HG02571 (cell line): ENCODE data around the gene DGKA.
"Not testable (repeated sequence)": the region's sequence is repeated elsewhere in the genome, so short reads cannot be mapped to it uniquely, and the experiment has no call there.

ENCODE experiments used
- ATAC-seq: cut with Tn5 transposase; IDR thresholded peaks from one replicate; pipeline ENCODE4 v1.9.1; 2021; ENCODE audit warnings: mild to moderate bottlenecking, moderate library complexity; ENCODE audit not compliant: unreplicated experiment

The DGKA gene

DNA sequence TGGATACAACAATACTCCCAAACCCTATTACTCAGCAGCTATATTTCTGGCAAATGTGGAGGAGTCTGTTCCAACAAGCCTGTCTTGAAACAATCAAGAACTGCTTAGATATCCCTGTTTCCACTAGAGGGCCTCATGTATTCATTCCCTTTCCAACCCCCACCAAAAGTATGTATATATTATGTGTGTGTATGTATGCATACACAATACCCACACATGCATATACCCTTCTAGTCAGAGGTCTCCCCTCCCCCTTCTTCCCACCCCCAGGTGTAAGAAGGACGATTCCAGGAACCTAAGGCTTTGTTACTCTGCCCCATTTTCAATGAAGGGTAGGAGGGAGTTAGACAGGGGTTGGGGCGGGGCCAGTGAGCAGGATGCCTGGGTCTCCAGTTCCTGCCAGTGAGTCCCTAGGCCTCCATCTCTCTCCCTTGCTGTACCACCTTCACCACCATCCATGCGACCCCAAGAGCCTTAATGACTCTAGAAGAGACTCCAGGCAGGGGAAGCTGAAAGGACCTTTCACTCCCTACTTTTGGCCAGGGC lies at the start of gene DGKA:
Gene DGKA, plus strand, starts transcription at position 392 of the 546 bp plus-strand sequence. CDS start 5,342 bp downstream, outside the sequence.
- ATAC-seq: no peak

- no peak for ATAC-seq
Observed at GRCh38 chr12:55885113-55885512, 45.8 kb upstream of the DGKA start.

DNA sequence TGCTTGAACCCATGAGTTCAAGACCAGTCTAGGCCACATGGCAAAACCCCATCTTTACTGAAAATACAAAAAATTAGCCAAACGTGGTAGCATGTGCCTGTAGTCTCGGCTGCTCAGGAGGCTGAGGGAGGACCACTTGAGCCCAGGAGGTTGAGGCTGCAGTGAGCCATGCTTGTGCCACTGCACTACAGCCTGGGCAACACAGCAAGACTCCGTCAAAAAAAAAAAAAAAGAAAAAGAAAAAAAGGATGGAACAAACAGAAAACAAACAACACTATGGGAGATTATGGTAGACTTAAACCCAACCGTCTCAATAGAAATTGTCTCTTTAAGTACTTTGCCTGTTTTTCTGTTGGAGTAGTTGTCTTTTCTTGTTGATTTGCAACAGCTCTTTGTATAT lies 39.7 kb upstream of the DGKA start:
- ATAC-seq: no peak

DNA sequence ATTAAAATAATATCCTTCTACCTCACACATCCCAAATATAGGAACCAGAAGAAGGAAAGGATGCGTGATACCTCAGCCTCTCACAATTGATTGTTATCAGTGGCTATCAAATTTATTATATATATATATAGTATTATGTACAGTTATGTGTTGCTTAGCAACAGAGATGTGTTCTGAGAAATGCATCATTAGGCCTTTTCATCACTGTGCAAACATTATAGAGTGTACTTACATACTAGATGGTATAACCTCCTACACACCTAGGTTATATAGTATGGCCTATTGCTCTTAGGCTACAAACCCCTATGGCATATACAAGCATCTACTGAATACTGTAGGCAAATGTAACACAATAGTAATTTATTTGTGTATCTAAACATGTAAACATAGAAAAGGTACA lies 37.2 kb upstream of the DGKA start:
- ATAC-seq: no peak

DNA sequence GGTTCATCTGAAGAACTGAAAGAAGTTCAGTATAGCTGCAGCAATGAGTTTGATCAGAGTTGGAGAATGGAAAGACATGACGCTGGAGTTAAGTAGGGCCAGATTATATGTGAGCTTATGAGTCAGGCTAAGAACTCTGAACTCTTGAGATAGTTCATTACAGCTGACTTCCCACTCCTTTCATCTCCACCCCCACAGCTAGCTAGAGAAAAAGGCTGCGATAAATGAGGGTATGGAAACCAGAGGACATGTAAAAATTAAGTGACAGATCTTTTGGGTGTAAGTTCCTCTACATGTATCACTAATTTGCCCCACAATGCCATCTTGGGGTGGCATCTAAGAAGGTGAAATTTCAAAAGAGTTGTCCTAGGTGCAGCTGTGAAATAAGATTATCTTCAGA lies 31.9 kb upstream of the DGKA start:
- no peak for ATAC-seq

DNA sequence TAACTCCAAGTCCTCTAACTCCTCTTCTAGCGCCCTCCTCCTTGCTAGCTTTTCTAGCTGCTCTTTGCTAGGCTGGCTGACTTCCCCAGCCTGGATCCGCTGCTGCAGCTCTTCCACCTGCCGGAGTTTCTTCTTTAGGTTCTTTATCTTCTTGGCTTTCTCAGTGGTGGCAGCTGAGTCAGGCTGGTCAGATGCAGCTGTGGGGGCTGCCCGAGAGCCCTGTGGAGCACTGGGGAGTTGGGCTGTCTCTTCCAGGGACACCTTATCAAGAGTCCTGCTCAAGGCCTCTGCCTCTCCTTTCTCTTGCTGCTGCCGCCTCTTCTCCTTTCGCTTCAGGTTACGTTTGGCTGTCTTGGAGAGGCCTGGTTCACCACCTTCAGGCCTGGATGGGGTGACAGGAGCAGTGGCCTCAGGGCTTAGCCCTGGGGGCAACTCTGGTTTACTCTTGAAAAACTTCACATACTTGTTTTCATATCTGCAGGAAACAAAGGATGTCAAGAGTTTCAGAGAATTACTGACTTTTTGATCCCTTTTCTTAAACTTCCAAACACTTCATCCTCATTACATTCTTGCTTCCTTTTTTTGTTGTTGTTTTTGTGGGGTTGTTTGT lies 29.0 kb upstream of the DGKA start:
- no peak for ATAC-seq

DNA sequence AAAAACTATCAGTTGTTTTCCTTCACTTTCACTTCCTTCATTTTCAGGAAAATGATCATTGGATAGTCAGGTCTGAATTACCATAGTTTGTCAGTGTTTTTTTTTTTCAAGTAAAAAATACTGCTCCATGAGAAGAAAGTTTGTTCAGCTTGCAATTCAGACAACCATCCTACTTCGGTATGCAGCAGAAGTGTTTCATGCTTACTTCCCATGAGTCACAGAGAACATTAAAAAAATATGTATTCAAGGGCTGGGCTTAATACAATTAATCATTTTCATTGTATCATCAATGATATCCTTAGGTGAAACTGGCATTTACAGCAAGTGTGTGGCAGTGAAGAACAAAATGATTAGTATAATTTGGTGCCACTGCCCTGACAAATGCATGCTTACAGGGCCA lies 24.9 kb upstream of the DGKA start:
- ATAC-seq: no peak

DNA sequence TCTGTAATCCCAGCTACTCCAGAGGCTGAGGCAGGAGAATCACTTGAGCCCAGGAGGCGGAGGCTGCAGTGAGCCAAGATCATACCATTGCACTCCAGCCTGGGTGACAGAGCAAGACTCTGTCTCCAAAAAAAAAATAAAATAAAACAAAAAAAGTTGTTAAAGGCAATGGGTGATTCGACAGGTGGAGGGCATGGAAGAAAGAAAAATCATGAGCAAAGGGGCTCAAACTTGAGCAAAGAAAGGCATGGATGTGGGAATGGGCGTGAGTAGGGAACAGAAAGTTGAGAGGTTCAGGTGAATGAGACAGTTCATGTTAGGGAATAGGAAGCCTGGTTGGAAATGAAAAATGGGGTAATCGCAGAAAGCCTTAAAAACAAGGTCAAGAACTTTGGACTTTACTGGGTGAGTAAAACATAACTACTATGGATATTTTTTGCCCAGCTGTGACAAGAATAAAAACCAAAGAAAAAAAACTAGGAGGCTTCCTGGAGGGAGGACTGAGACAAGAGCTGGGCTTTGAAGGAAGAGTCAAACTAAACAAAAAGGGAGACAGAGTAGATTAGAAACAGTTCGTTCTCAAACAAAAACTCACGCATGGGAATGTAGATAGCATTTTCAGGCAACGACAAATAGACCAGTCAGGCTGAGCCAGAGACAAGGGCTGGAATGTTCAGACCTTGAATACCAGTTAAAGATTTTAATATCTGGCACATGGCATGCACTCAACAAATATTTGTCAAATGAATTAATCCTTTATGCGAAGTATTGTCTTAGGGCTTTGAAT lies 22.0 kb upstream of the DGKA start:
- ATAC-seq: no peak

DNA sequence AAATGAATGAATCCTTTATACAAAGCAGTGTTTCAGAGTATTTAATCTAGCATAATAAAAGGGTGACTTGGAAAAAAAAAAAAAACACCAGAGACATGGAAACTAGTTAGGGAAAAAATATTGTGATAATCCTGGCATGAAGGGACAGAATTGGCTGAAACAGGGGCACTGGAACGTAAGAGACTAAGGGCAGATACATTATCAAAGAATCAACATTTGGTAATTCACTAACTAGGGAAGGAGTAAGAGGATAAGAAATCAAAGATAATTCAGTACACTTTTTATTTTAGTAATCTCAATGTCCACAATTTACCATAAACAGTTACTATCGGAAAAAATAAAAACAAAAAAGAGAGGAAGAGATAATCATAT lies 21.5 kb upstream of the DGKA start:
- ATAC-seq: no peak

DNA sequence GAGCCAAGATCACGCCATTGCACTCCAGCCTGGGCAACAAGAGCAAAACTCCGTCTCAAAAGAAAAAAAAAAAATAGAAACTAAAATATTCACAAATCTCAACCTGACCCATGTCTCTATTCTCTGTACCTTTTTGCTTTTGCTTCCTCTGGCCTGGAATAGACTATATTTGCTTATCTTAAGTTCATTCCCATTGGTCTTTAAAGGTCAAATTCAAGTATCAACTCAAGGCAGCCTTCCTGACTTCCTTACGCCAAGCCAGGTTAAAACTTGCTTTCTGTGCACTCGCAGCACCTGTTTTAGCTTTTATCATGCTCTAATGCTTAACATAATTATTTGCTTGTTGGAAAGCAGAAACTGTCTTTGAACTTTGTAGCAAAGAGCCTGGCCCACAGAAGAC lies 18.1 kb upstream of the DGKA start:
- ATAC-seq: no peak

- ATAC-seq: no peak
Observed at GRCh38 chr12:55915482-55915859, 15.5 kb upstream of the DGKA start.

DNA sequence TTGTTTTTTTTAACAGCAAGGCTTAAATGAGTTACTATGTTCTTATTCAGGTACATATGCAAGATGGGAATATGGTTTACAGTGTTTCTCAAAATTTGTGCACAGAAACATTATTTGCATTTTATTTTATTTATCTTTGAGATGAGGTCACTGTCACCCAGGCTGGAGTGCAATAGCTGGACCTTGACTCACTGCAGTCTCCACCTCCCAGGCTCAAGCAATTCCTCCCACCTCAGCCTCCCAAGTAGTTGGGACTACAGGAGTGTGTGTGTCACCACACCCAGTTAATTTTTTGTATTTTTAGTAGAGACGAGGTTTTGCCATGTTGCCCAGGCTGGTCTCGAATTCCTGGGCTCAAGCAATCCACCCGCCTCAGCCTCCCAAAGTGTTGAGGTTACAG lies 11.9 kb upstream of the DGKA start:
- ATAC-seq: not testable (repeated sequence)

GRCh38 chr12:55922126-55922525 lies 8.8 kb upstream of the DGKA start:
- ATAC-seq: no peak

DNA sequence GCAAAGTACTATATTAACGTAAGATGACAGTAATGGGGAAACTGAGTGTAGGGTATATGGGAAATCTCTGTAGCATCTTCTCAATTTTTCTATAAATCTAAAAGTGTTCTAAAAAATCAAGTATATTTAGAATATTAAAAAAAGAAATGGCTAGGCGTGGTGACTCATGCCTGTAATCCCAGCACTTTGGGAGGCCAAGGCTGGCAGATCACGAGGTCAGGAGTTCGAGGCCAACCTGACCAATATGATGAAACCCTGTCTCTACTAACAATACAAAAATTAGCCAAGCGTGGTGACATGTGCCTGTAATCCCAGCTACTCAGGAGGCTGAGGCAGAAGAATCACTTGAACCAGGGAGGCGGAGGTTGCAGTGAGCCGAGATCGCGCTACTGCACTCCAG lies 7.3 kb upstream of the DGKA start:
- not testable (repeated sequence) for ATAC-seq

GRCh38 chr12:55925371-55925770 lies 5.6 kb upstream of the DGKA start:
- no peak for ATAC-seq

GRCh38 chr12:55925870-55926737 lies 4.9 kb upstream of the DGKA start:
- no peak for ATAC-seq

DNA sequence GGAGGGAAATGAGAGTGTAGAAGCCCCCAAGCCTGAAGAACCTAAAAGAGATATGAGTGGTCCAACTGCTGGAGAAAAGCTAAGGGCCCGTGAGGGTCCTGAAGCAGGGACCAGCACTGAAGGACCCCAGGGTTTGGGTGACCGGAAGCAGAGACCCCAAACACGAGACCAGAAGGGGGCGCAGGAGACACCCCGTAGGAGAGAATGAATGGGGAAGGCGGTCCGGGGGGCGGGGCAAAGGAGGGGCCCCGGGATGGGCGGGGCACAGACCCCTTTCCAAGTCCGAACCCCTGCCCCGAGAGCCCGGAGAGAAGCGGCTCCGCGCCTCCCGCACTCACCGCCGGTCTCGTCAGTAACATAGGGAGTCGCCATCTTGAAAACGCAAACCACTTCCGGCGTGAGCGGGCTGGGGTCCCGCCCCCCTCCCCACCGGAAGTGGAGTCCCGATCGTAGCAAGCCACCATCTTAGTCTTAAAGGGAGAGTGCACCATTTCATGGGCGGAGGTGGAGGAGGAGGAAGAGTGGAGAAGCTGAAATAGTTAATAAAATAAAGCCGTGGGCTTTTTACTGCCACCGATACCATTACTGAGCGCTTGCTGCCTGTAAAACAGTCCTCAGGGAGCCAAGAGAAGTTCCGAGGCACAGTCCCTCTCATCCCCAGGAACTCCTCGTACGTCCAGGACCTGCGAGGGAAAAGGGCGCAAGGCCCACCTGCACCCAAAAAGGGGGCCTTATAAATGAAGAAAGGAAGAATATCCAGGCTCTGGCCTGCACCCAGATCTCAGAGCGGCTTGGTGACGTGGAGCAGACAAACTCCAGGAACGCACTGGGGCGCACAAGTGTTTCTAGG lies 4.0 kb upstream of the DGKA start:
- ATAC-seq: peak; percentile 51

- ATAC-seq: peak; percentile 38
Observed at GRCh38 chr12:55927588-55928502, 3.1 kb upstream of the DGKA start, which contains the start of gene PYM1. TSS of gene PYM1 (minus strand) at chr12:55927894. CDS start at chr12:55927761, 133 bp downstream.

DNA sequence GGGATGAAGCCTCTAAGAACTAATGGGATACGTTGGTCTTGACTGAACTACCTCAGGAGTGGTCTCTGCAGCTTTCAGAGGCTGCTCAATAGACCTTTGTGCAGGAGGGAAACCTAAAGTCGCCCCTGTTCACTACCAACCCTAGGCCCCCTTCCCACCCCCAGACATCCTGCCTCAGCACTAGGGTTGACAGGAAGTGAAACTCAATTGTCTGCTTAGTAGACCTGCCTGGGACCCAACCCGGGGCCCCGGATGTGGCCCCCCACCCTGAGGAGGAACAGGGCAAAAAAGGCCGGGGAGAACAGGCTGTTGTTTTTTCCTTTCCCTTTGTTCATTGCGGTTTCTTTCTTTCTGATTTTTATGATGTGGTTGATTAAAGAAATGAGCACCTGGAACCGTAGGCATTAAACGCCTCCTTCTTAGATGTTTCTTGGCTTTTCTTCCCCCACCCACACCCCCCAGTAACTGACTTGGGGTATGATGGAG lies 1.6 kb upstream of the DGKA start:
- ATAC-seq: no peak
